ENCODE data around the gene PRKG1.

- TF ChIP-seq CTCF (IDR thresholded peaks at IDR 0.05) (no peak), POLR2A (IDR thresholded peaks at IDR 0.05) (no peak)
These were observed 966.2 kb downstream of the PRKG1 start for GRCh38 chr10:52040486-52040885.
